ENCODE results near the gene CEP68. TPM values are rescaled to one million over a fixed set of nuclear protein-coding genes. Genes with fewer than 3 reads are reported as not detected.

The CEP68 gene
- total RNA-seq, 4 donors from 2014 or later, result 21.4 to 48.0 (median 35.2) TPM

DNA sequence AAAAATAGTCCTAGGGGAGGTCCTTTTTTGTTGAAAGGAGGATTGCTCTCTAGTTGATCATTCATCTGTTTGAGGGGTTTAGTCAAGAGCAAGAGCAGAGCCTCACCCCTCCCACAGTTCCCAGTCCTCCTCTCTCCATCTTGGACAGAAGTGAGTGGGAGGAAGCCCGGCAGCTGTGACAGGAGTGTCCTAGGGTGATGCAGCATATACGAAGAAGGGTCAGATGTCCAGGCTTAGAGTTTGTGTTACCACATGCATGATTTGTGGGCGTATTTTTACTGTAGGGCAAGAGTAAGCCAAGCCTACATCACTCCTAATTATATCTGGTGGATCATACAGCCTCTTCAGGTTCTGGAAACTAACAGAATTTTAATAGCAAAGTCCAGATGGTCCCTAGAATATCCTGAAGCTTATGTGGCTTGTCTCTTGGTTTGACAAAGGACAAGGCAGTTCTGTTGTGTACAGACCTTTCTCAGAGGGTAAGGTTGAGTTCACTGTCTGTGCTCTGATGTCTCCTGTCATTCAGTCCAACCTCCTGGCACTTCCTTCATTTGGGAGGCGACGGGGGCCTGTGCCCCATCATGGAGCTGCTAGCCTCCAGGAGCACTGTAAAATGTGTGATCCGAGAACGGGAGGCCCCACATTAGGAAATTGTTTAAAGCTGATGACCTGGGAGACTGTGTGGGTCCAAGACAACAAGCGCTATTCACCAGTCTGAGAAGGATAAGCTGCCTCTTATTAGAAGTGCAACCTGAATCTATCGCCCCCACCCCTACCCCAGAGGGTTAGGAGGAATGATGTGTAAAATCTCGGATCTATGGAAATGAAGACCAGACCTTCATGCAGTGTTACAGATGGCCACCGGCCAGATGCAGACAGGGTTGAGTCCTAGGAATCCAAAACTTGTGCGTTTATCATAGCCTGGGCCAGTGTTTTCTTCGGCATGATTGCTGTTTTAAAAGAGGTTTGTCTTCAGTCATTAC lies 6.9 kb downstream of the CEP68 start:
- TF ChIP-seq POLR2A (IDR thresholded peaks at IDR 0.05), result peak; percentile 69 to 77
- TF ChIP-seq, protein P1, sequence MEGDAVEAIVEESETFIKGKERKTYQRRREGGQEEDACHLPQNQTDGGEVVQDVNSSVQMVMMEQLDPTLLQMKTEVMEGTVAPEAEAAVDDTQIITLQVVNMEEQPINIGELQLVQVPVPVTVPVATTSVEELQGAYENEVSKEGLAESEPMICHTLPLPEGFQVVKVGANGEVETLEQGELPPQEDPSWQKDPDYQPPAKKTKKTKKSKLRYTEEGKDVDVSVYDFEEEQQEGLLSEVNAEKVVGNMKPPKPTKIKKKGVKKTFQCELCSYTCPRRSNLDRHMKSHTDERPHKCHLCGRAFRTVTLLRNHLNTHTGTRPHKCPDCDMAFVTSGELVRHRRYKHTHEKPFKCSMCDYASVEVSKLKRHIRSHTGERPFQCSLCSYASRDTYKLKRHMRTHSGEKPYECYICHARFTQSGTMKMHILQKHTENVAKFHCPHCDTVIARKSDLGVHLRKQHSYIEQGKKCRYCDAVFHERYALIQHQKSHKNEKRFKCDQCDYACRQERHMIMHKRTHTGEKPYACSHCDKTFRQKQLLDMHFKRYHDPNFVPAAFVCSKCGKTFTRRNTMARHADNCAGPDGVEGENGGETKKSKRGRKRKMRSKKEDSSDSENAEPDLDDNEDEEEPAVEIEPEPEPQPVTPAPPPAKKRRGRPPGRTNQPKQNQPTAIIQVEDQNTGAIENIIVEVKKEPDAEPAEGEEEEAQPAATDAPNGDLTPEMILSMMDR (IDR thresholded peaks at IDR 0.05 in 4 of 5, conservative IDR thresholded peaks at IDR 0.05 in 1 of 5), result no peak
- Histone ChIP-seq H3K4me3 (peak overlapping the region in 3 of 4 donors; percentile 0 to 9 (median 5)), H3K27me3 (no peaks in the 10 kb centered on the region), H3K9me3 (no peaks in the 10 kb centered on the region), H3K27ac (peak overlapping the region; percentile 90 to 96 (median 92)), H3K4me1 (peaks cover 93 to 95% of the 10 kb centered on the region in 2 donors), H3K36me3 (no peaks in the 10 kb centered on the region)
- DNase-seq (peak; percentile 74 to 83), ATAC-seq (peak; percentile 79 to 82)
- in situ Hi-C loops (cut with MboI; ENCODE audit: low sequenced_read_pairs in 4 of 4), result loop anchor here in 3 of 4 donors (5.0 to 25.0 kb wide), 4 partner anchors 62 to 374 kb away; partner anchors contain the start of gene SPRED2 (in 1 of the 3)
- intact Hi-C loops (cut with DNase I; ENCODE audit: low total_unique reads), result loop anchor here (2.0 to 5.0 kb wide), 2 partner anchors 374 to 411 kb away; partner anchors contain the start of gene SERTAD2

DNA sequence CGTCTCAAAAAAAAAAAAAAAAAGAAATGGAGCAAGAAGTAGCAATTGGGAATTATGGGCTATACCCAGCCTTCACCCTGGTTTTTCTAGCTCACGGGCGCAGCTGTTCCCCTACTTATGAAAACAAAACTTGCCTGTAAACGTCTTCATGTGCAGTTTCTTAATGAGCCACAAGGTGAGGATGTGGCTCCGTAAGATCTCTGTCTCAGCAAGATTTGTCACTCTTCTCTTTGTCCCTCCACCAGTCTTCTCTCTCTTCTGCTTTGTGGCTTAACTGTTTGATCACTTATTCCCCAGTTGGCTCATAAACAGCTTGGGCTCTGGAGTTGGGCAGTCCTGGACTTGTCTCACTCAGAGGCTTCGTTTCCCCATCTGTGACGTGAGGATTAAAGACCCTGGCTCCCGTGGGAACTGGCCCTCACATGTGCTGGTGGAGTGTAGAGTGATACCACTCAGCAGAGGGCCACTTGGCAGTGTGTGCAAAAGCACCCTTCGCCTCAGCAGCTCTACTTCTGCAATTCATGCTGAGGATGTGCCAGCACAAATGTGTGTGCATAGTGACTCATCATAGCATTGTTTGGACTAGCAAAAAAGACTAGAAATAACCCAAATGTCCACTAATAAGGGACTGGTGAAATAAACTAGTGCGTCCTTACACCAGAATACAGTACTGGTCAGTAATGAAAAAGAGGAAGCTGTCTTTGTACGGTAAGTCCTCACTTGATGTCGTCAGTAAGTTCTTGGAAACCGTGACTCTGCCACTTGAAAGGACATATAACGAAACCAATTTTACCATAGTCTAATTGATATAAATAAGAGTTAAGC lies 8.7 kb downstream of the CEP68 start:
- intact Hi-C loops (cut with DNase I; ENCODE audit: low total_unique reads), result loop anchor here (1.0 to 5.0 kb wide), 3 partner anchors 65 to 413 kb away; partner anchors contain the start of genes RAB1A and SERTAD2
- H3K4me3 ChIP-seq, result peak overlapping the region in 3 of 4 donors; percentile 3 to 34 (median 23)
- H3K4me1 ChIP-seq, result peaks cover 93 to 95% of the 10 kb centered on the region in 2 donors

DNA sequence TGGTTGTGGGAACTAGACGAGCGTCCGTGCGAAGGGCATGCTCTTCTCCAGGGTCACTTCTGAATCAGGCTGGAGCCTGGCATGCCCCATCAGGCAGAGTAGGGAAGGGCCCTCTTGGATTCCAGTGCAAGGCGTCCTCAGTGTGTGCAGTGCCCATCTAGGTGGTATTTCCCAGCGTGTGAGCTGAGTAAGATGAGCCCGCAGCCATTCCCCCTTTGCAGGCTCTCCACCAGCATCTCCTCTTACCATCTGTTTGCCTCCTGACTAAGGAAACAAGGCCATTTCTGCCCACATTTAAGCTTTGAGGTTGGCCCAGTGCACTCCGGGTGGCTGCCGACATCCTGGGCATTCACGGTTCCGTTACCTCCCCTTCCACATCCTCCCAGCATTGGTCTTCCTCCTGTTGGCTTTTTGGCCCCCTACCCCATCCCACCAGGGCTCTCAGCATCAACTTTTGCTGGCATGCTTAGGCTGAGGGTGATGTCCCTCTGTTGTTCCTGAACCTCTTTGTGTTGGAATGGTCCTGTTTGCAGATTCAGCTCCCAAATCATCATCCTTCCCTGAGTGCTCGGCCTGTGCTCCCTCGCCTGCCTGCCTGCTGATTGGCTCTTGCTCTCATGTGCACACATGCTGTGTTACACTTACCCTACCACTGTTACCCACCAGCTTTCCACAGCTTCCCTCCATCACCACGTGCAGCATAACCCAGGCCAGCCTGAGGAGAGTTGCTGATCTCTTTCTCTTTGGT lies 11.8 kb downstream of the CEP68 start:
- ATAC-seq, result no peak
- peak overlapping the region; percentile 78 to 90 (median 87) for H3K27ac ChIP-seq
- TF ChIP-seq, protein P1 (IDR thresholded peaks at IDR 0.05 in 4 of 5, conservative IDR thresholded peaks at IDR 0.05 in 1 of 5), result peak in 1 of 5 experiments; percentile 3
- TF ChIP-seq POLR2A (IDR thresholded peaks at IDR 0.05), result no peak

More for the DNA sequence above, 8.7 kb downstream of the CEP68 start:
- Histone ChIP-seq H3K9me3 (no peaks in the 10 kb centered on the region), H3K27me3 (no peaks in the 10 kb centered on the region), H3K27ac (peak overlapping the region; percentile 90 to 96 (median 92)), H3K36me3 (no peaks in the 10 kb centered on the region)
- peak; percentile 60 to 73 for ATAC-seq
- in situ Hi-C loops (cut with MboI; ENCODE audit: low sequenced_read_pairs in 4 of 4), result loop anchor here in 3 of 4 donors (5.0 to 25.0 kb wide), 4 partner anchors 60 to 372 kb away; partner anchors contain the start of gene SPRED2 (in 1 of the 3)
- peak; percentile 50 to 78 for DNase-seq
- TF ChIP-seq, protein P1 (IDR thresholded peaks at IDR 0.05 in 4 of 5, conservative IDR thresholded peaks at IDR 0.05 in 1 of 5), result peak; percentile 76 to 90 (median 83)
- peak; percentile 10 to 56 for TF ChIP-seq POLR2A (IDR thresholded peaks at IDR 0.05)

More for the DNA sequence above, 11.8 kb downstream of the CEP68 start:
- intact Hi-C loops (cut with DNase I; ENCODE audit: low total_unique reads) (no loop called here), in situ Hi-C loops (cut with MboI; ENCODE audit: low sequenced_read_pairs in 4 of 4) (loop anchor here in 1 of 4 donors (10.0 to 25.0 kb wide), 2 partner anchors 57 to 369 kb away; partner anchors contain the start of gene SPRED2)
- Histone ChIP-seq H3K27me3 (no peaks in the 10 kb centered on the region), H3K4me1 (peaks cover 82 to 83% of the 10 kb centered on the region in 2 donors), H3K4me3 (no peak overlapping the region), H3K36me3 (peaks cover 0 to 21% of the 10 kb centered on the region in 2 donors), H3K9me3 (no peaks in the 10 kb centered on the region)
- DNase-seq, result no peak
